Testis (tissue), 2 donors: ENCODE data around the gene LAMB4.

Experiments used
- POLR2A ChIP-seq: fragments of 450-650 bp; IDR thresholded peaks from one replicate; pipeline ENCODE4 v1.6.1; 2017; ENCODE audit warnings: antibody characterized with exemption, mild to moderate bottlenecking, moderate library complexity
- TF ChIP-seq, protein P1 (sequence below), 3 experiments: fragments of 450-650 bp in 2 of 3; fragments of 200-600 bp in 1 of 3; sonication (generic) in 1 of 3; IDR thresholded peaks; one replicate each; pipeline ENCODE4 v1.5.1; 2016 to 2019; ENCODE audit warnings: antibody characterized with exemption in 3 of 3, mild to moderate bottlenecking in 2 of 3, moderate library complexity in 1 of 3

DNA sequence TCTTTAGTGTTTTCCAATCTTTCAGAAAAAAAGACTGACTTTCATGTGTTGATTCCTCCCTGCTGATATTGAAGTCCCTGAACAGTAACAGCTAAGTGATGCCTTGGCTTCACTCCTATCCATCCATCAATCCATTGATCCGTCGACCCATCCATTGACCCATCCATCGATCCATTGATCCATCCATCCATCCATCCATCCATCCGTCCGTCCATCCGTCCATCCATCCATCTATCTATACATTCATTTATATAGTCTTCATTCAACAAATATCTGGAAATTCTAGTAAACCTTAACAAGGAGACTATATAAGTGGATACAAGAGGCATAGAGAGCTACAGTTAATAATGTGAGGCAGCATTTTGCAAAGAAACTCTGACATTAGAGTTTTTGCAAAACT, 105.6 kb downstream of the LAMB4 start:
- TF ChIP-seq, protein P1, sequence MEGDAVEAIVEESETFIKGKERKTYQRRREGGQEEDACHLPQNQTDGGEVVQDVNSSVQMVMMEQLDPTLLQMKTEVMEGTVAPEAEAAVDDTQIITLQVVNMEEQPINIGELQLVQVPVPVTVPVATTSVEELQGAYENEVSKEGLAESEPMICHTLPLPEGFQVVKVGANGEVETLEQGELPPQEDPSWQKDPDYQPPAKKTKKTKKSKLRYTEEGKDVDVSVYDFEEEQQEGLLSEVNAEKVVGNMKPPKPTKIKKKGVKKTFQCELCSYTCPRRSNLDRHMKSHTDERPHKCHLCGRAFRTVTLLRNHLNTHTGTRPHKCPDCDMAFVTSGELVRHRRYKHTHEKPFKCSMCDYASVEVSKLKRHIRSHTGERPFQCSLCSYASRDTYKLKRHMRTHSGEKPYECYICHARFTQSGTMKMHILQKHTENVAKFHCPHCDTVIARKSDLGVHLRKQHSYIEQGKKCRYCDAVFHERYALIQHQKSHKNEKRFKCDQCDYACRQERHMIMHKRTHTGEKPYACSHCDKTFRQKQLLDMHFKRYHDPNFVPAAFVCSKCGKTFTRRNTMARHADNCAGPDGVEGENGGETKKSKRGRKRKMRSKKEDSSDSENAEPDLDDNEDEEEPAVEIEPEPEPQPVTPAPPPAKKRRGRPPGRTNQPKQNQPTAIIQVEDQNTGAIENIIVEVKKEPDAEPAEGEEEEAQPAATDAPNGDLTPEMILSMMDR (IDR thresholded peaks at IDR 0.05), result no peak
- no peak for TF ChIP-seq POLR2A
